ENCODE data around the gene EVC2.

The EVC2 gene

GRCh38 chr4:5666741-5667140, 41.6 kb downstream of the EVC2 start:
- no peak for DNase-seq (ENCODE audit: low read depth in 2 of 2)

- DNase-seq (ENCODE audit: low read depth in 2 of 2) = no peak
Measured at GRCh38 chr4:5664778-5665177, 43.6 kb downstream of the EVC2 start.

- no peak for DNase-seq (ENCODE audit: low read depth in 2 of 2)
Measured at GRCh38 chr4:5662555-5662954, 45.8 kb downstream of the EVC2 start.

GRCh38 chr4:5661237-5661636, 47.1 kb downstream of the EVC2 start:
- DNase-seq (ENCODE audit: low read depth in 2 of 2) = no peak

GRCh38 chr4:5660185-5660584, 48.2 kb downstream of the EVC2 start:
- no peak for DNase-seq (ENCODE audit: low read depth in 2 of 2)

- no peak for DNase-seq (ENCODE audit: low read depth in 2 of 2)
Measured at GRCh38 chr4:5658974-5659373, 49.4 kb downstream of the EVC2 start.

- DNase-seq (ENCODE audit: low read depth in 2 of 2) = no peak
Measured at GRCh38 chr4:5656415-5656814, 51.9 kb downstream of the EVC2 start.

- no peak for DNase-seq (ENCODE audit: low read depth in 2 of 2)
Measured at GRCh38 chr4:5654791-5655190, 53.6 kb downstream of the EVC2 start.

- DNase-seq (ENCODE audit: low read depth in 2 of 2) = no peak
Measured at GRCh38 chr4:5651089-5651488, 57.3 kb downstream of the EVC2 start.

GRCh38 chr4:5650040-5650439, 58.3 kb downstream of the EVC2 start:
- no peak for DNase-seq (ENCODE audit: low read depth in 2 of 2)

GRCh38 chr4:5647351-5647750, 61.0 kb downstream of the EVC2 start:
- no peak for DNase-seq (ENCODE audit: low read depth in 2 of 2)

GRCh38 chr4:5640096-5640495, 68.3 kb downstream of the EVC2 start:
- DNase-seq (ENCODE audit: low read depth in 2 of 2) = no peak

- DNase-seq (ENCODE audit: low read depth in 2 of 2) = no peak
Measured at GRCh38 chr4:5639556-5639955, 68.8 kb downstream of the EVC2 start.

GRCh38 chr4:5638976-5639375, 69.4 kb downstream of the EVC2 start:
- DNase-seq (ENCODE audit: low read depth in 2 of 2) = no peak

GRCh38 chr4:5638316-5638715, 70.0 kb downstream of the EVC2 start:
- DNase-seq (ENCODE audit: low read depth in 2 of 2) = peak; percentile 32 to 34

GRCh38 chr4:5636766-5637670, 71.3 kb downstream of the EVC2 start:
- DNase-seq (ENCODE audit: low read depth in 2 of 2) = no peak

GRCh38 chr4:5635826-5636195, 72.5 kb downstream of the EVC2 start:
- peak; percentile 27 to 33 for DNase-seq (ENCODE audit: low read depth in 2 of 2)

GRCh38 chr4:5632571-5632970, 75.8 kb downstream of the EVC2 start:
- no peak for DNase-seq (ENCODE audit: low read depth in 2 of 2)

- DNase-seq (ENCODE audit: low read depth in 2 of 2) = no peak
Measured at GRCh38 chr4:5632066-5632440, 76.3 kb downstream of the EVC2 start.

GRCh38 chr4:5631352-5632065, 76.8 kb downstream of the EVC2 start:
- no peak for DNase-seq (ENCODE audit: low read depth in 2 of 2)

GRCh38 chr4:5630762-5631161, 77.6 kb downstream of the EVC2 start:
- no peak for DNase-seq (ENCODE audit: low read depth in 2 of 2)

- no peak for DNase-seq (ENCODE audit: low read depth in 2 of 2)
Measured at GRCh38 chr4:5629542-5629941, 78.8 kb downstream of the EVC2 start.

GRCh38 chr4:5626913-5627312, 81.4 kb downstream of the EVC2 start:
- DNase-seq (ENCODE audit: low read depth in 2 of 2) = no peak

Data from fibroblast of skin of left quadriceps (primary cell).